ENCODE data around the gene FOXN3.

Gene FOXN3, protein sequence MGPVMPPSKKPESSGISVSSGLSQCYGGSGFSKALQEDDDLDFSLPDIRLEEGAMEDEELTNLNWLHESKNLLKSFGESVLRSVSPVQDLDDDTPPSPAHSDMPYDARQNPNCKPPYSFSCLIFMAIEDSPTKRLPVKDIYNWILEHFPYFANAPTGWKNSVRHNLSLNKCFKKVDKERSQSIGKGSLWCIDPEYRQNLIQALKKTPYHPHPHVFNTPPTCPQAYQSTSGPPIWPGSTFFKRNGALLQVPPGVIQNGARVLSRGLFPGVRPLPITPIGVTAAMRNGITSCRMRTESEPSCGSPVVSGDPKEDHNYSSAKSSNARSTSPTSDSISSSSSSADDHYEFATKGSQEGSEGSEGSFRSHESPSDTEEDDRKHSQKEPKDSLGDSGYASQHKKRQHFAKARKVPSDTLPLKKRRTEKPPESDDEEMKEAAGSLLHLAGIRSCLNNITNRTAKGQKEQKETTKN

GRCh38 chr14:89417091-89417464, at the start of gene FOXN3:
Gene FOXN3 (minus strand): TSS chr14:89417233. CDS start chr14:89412476, 4,757 bp downstream.
- peak; percentile 69 for DNase-seq

GRCh38 chr14:89466484-89466883, 49.5 kb upstream of the FOXN3 start:
- no peak for DNase-seq

- no peak for DNase-seq
Measured at GRCh38 chr14:89465876-89466275, 48.8 kb upstream of the FOXN3 start.

GRCh38 chr14:89461256-89461655, 44.2 kb upstream of the FOXN3 start:
- DNase-seq = no peak

DNA sequence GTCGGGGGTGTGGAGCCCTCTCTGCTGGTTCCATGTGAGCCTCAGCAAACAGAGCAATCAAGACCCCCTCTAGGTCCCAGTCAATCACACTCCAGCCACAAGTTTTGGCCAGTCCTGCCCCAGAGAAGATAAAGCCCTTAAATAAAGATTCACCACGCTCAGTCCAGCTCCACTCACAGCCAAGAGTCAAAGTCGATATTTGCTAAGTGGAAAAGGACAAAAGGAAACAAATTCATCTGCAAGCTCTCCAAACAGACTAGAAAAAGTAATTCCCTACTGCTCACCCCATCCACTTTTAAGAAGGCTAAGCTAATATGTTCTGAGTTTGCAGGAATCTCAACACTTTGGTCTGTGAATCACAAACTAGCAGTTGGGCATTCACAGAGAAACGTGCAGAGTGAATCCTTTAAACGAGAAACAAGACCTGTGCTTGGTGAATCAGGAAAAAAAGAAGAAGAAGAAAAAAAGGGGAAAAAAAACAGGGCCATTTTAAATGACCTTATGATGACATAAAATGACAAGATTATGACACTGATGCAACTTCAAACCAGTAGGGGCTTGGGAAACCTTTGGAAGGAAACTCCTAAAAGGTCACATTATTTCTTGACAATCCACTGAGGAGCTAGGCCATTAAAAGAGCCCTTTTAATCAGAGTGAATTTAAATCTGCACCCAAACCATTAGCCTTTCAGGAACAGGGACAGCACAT, 41.8 kb upstream of the FOXN3 start:
- no peak for DNase-seq

DNA sequence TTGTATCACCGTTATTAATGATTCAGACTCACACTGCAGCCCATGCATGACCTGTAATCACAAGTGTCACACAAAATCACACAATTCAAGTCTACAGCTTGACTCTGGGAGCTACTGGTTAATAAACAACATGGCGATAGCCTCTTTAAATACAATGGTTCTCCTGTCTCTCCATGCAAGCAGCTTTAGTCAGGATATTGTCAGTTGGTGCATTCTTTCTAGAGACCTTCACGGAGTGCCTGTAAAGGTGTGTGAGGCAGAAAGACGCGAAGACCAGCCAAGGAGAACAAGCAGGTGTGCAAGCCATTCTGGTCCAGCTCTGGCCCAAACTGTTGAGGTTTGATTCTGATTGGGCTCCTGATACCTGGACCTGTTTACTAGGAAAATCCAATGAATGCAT, 40.0 kb upstream of the FOXN3 start:
- DNase-seq = no peak

DNA sequence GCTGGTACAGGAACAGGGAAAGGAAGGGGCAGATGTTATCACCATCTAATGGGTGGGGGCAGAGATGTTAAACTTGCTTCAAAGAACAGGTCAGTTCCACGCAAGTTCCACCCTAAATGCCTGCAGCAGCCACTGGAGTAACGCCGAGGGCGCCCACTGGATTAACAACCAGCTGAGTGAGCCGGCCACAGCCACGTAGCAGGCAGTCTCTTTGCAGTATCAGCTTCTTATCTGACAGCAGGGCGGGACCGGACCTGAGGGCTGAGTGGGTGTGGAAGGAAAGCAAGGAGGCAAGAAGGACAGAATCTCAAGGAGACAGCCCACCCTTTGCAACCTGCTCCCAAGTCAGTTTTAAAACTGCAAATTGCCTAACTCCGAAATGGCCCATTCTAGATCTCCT, 38.4 kb upstream of the FOXN3 start:
- DNase-seq = no peak

DNA sequence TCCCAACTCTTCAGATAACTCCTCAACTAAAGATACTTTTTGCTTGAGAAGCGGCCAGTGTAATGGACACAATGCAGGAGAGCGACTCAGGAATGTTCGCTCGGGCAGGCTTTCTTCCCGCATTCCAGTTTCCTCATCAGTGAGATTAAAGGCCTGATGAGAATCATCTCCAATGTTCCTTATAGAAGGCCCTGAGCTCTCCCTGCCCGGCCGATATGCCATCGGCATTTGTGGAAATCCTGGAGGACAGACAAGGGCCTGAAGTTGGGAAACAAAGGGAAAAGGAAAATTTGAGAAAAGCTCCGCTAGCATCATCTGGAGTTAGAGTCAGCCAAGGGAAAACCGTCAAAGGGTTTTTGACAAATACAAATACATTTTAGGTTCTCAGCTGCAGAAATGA, 38.0 kb upstream of the FOXN3 start:
- no peak for DNase-seq

- DNase-seq = no peak
Measured at GRCh38 chr14:89452281-89452680, 35.2 kb upstream of the FOXN3 start.

- no peak for DNase-seq
Measured at GRCh38 chr14:89451229-89451628, 34.2 kb upstream of the FOXN3 start.

GRCh38 chr14:89447182-89447944, 30.3 kb upstream of the FOXN3 start:
- no peak for DNase-seq

GRCh38 chr14:89445273-89445973, 28.4 kb upstream of the FOXN3 start:
- no peak for DNase-seq

GRCh38 chr14:89444516-89445125, 27.6 kb upstream of the FOXN3 start:
- DNase-seq = no peak

DNA sequence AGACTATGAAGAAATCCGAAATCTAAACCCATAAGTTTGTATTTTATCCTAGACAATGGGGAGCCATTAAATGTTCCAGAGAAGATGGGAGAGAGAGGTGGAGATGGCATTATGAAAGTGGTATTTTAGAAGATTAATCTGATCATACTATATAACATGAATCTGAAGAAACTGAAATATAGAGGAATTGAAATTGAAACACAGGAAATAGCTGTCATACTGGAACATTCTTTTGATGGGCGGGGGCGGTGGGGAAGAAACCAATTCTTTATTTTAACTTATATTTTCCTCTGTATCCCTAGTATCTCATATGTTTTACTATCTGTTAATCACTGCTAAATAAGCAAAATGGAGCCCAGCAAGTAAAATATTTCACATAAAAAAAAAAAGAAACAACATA, 27.0 kb upstream of the FOXN3 start:
- no peak for DNase-seq

DNA sequence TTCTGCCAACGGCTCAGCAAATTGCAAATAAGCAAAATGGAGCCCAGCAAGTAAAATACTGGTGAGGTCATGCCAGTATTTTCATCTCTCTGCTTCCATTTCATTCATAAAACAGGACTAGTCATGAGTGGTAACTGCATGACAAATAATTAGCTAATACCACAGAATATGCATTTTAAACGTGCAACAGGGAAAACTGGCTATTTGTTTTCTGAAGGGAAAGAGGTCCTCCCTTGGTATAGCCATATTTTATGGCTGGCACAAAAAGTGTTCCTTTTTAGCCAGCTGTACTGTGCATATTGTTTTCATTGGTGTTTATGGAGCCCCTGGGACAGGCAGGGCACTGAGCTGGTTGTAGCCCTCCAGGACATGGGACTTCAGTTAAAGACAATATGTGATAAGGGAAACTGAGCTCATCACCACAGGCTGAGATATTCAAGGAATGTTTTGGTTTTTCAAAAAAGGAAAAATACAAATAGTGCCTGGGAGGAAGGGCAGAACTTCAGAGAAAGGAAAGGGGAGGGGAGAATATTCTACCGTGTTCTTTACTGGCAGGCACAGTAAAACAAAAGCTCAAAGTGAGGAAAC, 26.1 kb upstream of the FOXN3 start:
- no peak for DNase-seq

- DNase-seq = no peak
Measured at GRCh38 chr14:89442280-89442679, 25.2 kb upstream of the FOXN3 start.

GRCh38 chr14:89440986-89441909, 24.2 kb upstream of the FOXN3 start:
- DNase-seq = no peak

DNA sequence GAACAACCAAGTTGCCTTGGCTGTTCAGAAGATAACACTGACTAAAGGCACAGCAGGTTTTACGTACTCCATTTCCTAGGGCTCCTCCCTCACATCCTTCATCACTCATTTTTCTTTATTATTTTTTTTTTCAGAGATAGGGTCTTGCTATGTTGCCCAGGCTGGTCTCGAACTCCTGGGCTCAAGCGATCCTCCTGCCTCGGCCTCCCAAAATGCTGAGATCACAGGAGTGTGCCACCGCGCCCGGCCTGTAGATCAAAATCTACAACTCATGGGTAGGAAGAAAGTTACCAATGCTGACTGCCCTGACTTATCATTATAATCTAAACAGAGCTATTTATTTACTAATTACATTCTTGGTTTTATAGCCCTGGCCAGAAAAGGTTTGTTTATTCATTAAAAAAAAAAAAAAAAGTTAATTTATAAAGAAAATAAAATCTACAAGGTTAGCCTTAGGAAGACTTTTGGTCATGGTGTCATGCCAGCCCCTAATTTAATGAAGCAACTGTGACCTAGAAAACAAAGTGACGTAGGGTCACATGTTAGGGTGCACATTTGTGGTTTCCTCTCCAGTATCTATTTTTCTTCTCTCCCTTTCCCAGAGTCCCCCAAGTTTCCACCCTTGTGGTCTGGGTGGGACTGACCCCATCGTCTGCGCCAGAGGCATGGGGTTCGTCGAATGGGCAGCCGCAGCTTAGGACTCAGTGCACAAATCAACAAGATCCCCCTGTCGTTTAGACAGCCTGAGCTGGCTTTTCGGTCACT, 19.0 kb upstream of the FOXN3 start:
- no peak for DNase-seq

- no peak for DNase-seq
Measured at GRCh38 chr14:89435492-89435891, 18.5 kb upstream of the FOXN3 start.

- no peak for DNase-seq
Measured at GRCh38 chr14:89432226-89432625, 15.2 kb upstream of the FOXN3 start.
